GM12878 (cell line): ENCODE data around the gene SLC6A9. TPM values are rescaled to one million over a fixed set of nuclear protein-coding genes. Genes with fewer than 3 reads are reported as not detected.

ENCODE experiments used
- ATAC-seq: fragments of 200-7000 bp; cut with Tn5 transposase; 3 replicates; pipeline ENCODE4 v1.9.1; 2020; ENCODE audit warnings: mild to moderate bottlenecking, moderate library complexity
- BruUV-seq: library from RNA; stranded (reverse); fragments of 400-500 nt; replicated peaks from 2 replicates; lab custom pipeline; 2021; lab: Mats Ljungman, UMichigan
- CTCF ChIA-PET: fragments of 300-600 bp; sonication (Branson Sonifier 250); formaldehyde crosslinking; extraction: SDS; loops from one replicate; lab custom pipeline; 2021; ENCODE audit warnings: inconsistent platforms; lab: Yijun Ruan, JAX
- POLR2A ChIA-PET: fragments of 350-600 bp; formaldehyde crosslinking; extraction: SDS; loops from one replicate; lab custom pipeline; 2021; ENCODE audit warnings: inconsistent platforms; lab: Charles Lee
- RAD21 ChIA-PET: fragments of 300-600 bp; sonication (Branson Sonifier 250); formaldehyde crosslinking; loops from one replicate; lab custom pipeline; 2023; ENCODE audit warnings: antibody characterized with exemption; ENCODE audit not compliant: unreplicated experiment; lab: Charles Lee
- SMC1A ChIA-PET: fragments of 300-600 bp; sonication (Branson Sonifier 250); formaldehyde crosslinking; loops from one replicate; lab custom pipeline; 2023; ENCODE audit not compliant: unreplicated experiment, uncharacterized antibody; lab: Charles Lee
- DNase-seq: peaks from one replicate; pipeline ENCODE4 v3.0.0-alpha.2; 2011; ENCODE audit warnings: low read depth, low spot score
- FAIRE-seq: peaks from 3 replicates; lab custom pipeline; 2011; peaks lifted over from hg19 to GRCh38; lab: Jason Lieb, UNC
- H2AFZ ChIP-seq: 2 replicates; pipeline ENCODE4 v1.6.0; 2011; ENCODE audit warnings: low read depth, low read length, control low read depth; ENCODE audit not compliant: control insufficient read depth
- H3K27ac ChIP-seq: 2 replicates; pipeline ENCODE4 v1.5.1; 2011; ENCODE audit warnings: control low read depth; ENCODE audit not compliant: control insufficient read depth, insufficient read depth
- H3K27me3 ChIP-seq, 2 experiments: replicated peaks in 1 of 2; 2 replicates each; pipeline versions ENCODE4 v1.6.0 to v1.6.1; 2011; ENCODE audit warnings: low read length in 1 of 2; ENCODE audit not compliant: control insufficient read depth in 2 of 2, insufficient read depth in 2 of 2
- H3K36me3 ChIP-seq, 2 experiments: 2 replicates each; pipeline ENCODE4 v1.5.1; 2011; ENCODE audit warnings: low read length in 1 of 2; ENCODE audit not compliant: control insufficient read depth in 2 of 2, insufficient read depth in 2 of 2
- H3K4me1 ChIP-seq: 2 replicates; pipeline ENCODE4 v1.6.1; 2011; ENCODE audit warnings: mild to moderate bottlenecking, low read length, moderate library complexity, mixed read lengths; ENCODE audit not compliant: control insufficient read depth, insufficient read depth
- H3K4me2 ChIP-seq: 2 replicates; pipeline ENCODE4 v1.6.0; 2011; ENCODE audit warnings: control low read depth; ENCODE audit not compliant: control insufficient read depth, insufficient read depth
- H3K4me3 ChIP-seq: fragments of 200-600 bp; sonication (generic); 2 replicates; pipeline ENCODE4 v1.5.1; 2016
- H3K79me2 ChIP-seq: 2 replicates; pipeline ENCODE4 v1.6.0; 2011; ENCODE audit warnings: low read length; ENCODE audit not compliant: control insufficient read depth, insufficient read depth
- H3K9ac ChIP-seq: 2 replicates; pipeline ENCODE4 v1.8.0; 2011; ENCODE audit warnings: low read length, control low read depth, mixed read lengths; ENCODE audit not compliant: control insufficient read depth, insufficient read depth
- H3K9me3 ChIP-seq: replicated peaks from 3 replicates; pipeline ENCODE4 v1.5.1; 2011; ENCODE audit warnings: mild to moderate bottlenecking, low read length; ENCODE audit not compliant: control insufficient read depth, insufficient read depth
- H4K20me1 ChIP-seq: 2 replicates; pipeline ENCODE4 v1.6.0; 2011; ENCODE audit not compliant: control insufficient read depth, insufficient read depth
- ATF7 ChIP-seq: fragments of 450-650 bp; IDR thresholded peaks from 2 replicates; pipeline ENCODE4 v1.6.1; 2016; ENCODE audit warnings: low read depth, mild to moderate bottlenecking
- BACH1 ChIP-seq: fragments of 450-650 bp; IDR thresholded peaks from 2 replicates; pipeline ENCODE4 v1.6.1; 2017; ENCODE audit warnings: mild to moderate bottlenecking, borderline replicate concordance
- IKZF1 ChIP-seq: fragments of 450-650 bp; conservative IDR thresholded peaks from 2 replicates; pipeline ENCODE4 v1.6.1; 2017; ENCODE audit warnings: antibody characterized with exemption, mild to moderate bottlenecking
- MEF2B ChIP-seq: fragments of 450-650 bp; IDR thresholded peaks from 2 replicates; pipeline ENCODE4 v1.6.1; 2018; ENCODE audit warnings: mild to moderate bottlenecking, moderate library complexity; ENCODE audit not compliant: partially characterized antibody, poor library complexity, severe bottlenecking
- MTA3 ChIP-seq: IDR thresholded peaks from 2 replicates; pipeline ENCODE4 v1.6.1; 2012; ENCODE audit warnings: low read length, inconsistent platforms, borderline replicate concordance
- NFXL1 ChIP-seq: fragments of 450-650 bp; IDR thresholded peaks from 2 replicates; pipeline ENCODE4 v1.6.1; 2017; ENCODE audit warnings: antibody characterized with exemption, mild to moderate bottlenecking, borderline replicate concordance
- NFYB ChIP-seq: IDR thresholded peaks from 2 replicates; pipeline ENCODE4 v1.6.1; 2011; ENCODE audit warnings: low read depth, mild to moderate bottlenecking, low read length, improper control_type of control experiment, moderate library complexity; ENCODE audit not compliant: insufficient read depth
- SUPT20H ChIP-seq: IDR thresholded peaks from 2 replicates; pipeline ENCODE4 v1.6.1; 2011; ENCODE audit warnings: low read depth, mild to moderate bottlenecking, low read length, moderate library complexity, borderline replicate concordance; ENCODE audit not compliant: control insufficient read depth
- TAF1 ChIP-seq: IDR thresholded peaks from 2 replicates; pipeline ENCODE4 v1.6.1; 2011; ENCODE audit warnings: mild to moderate bottlenecking, low read depth, low read length, borderline replicate concordance
- YY1 ChIP-seq: IDR thresholded peaks from 2 replicates; pipeline ENCODE4 v1.6.1; 2011; ENCODE audit warnings: low read depth, mild to moderate bottlenecking, low read length
- ZNF207 ChIP-seq: fragments of 450-650 bp; IDR thresholded peaks from 2 replicates; pipeline ENCODE4 v1.6.1; 2014; ENCODE audit warnings: antibody characterized with exemption, mild to moderate bottlenecking, borderline replicate concordance
- ZNF217 ChIP-seq: fragments of 450-650 bp; IDR thresholded peaks from 2 replicates; pipeline ENCODE4 v1.6.1; 2017; ENCODE audit warnings: antibody characterized with exemption, mild to moderate bottlenecking
- ZNF24 ChIP-seq: fragments of 450-650 bp; IDR thresholded peaks from 2 replicates; pipeline ENCODE4 v1.6.1; 2017; ENCODE audit warnings: antibody characterized with exemption, mild to moderate bottlenecking
- ZNF274 ChIP-seq: IDR thresholded peaks from one replicate; pipeline ENCODE4 v1.8.0; 2011; ENCODE audit not compliant: insufficient read length, insufficient read depth
- ZZZ3 ChIP-seq: IDR thresholded peaks from 2 replicates; pipeline ENCODE4 v1.6.1; 2011; ENCODE audit warnings: low read depth; ENCODE audit not compliant: control insufficient read depth, insufficient read length
- WGBS: methylation state at CpG from one replicate; pipeline ENCODE4 v1.1.6; 2016; ENCODE audit warnings: low lambda C conversion rate; ENCODE audit not compliant: insufficient replicate concordance, insufficient coverage; ENCODE audit errors: missing lambda C conversion rate; 5-methylcytosine and 5-hydroxymethylcytosine counted together
- in situ Hi-C: fragments of 300-500 bp; cut with MboI; formaldehyde crosslinking; loops from 9 replicates; pipeline ENCODE4 v1.14.3; 2018; ENCODE audit warnings: mixed read lengths
- intact Hi-C: fragments of 100-400 bp; cut with micrococcal nuclease; formaldehyde crosslinking; loops from one replicate; pipeline ENCODE4 v1.14.2; 2022; ENCODE audit not compliant: unreplicated experiment
- polyA plus RNA-seq, 11 experiments: library from polyadenylated mRNA; depleted of rRNA in 4 of 11; unstranded in 6 of 11; stranded (reverse) in 5 of 11; fragments of >200 nt; fragmentation: Nextera tagmentation in 4 of 11; fragmentation: Illumina TruSeq in 1 of 11; extraction: Ambion mirVana in 4 of 11; extraction: Trizol in 1 of 11; gene quantifications; 1 replicate in 1 of 11; 2 replicates in 10 of 11; pipeline versions ENCODE4 v1.2.1 to v1.2.3, GENCODE V29; 2011 to 2016; ENCODE audit warnings: inconsistent platforms in 2 of 11, missing spikeins in 2 of 11, low read depth in 1 of 11
- total RNA-seq, 4 experiments: library from RNA; depleted of rRNA in 3 of 4; stranded (reverse); fragments of >200 nt in 3 of 4; fragmentation: Illumina TruSeq in 1 of 4; extraction: Trizol in 1 of 4; gene quantifications; 2 replicates each; pipeline versions ENCODE4 v1.2.1 to v1.2.3, GENCODE V29; 2013 to 2021
- TF ChIP-seq, protein P1 (sequence below): fragments of 450-650 bp; IDR thresholded peaks from 2 replicates; pipeline ENCODE4 v1.6.1; 2017; ENCODE audit warnings: mild to moderate bottlenecking, moderate library complexity
- TF ChIP-seq, protein P2 (sequence below): fragments of 450-650 bp; formaldehyde crosslinking; IDR thresholded peaks from 2 replicates; pipeline ENCODE4 v1.4.0; 2022; ENCODE audit warnings: mild to moderate bottlenecking, moderate library complexity

The SLC6A9 gene
- total and polyA plus RNA-seq, 10 of the 15 experiments (the other 5 are each of a cell fraction or from before 2014, with no cell fraction given), result 0.02 to 2.0 (median 0.63) TPM

DNA sequence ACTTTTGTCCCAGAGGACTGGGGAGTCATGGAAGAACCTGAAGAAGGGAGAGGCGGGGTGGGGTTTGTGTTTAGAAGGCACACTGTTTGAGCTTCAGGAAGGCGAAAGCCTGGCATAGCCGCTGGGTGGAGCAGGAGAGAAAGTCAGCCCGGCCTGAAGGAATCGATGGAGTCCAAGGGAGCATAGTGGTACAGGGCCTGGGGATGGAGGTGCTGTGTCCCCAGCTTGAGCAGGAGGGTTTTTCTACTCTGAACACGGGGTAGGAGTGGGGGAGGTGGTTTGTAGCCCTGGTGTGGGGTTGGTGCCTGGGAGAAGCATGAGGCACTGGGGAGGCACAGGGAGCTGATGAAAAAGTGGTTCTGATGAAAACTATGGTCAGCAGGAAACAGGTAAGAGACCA is 44.5 kb downstream of the SLC6A9 start (continued):
- TF ChIP-seq, protein P1, sequence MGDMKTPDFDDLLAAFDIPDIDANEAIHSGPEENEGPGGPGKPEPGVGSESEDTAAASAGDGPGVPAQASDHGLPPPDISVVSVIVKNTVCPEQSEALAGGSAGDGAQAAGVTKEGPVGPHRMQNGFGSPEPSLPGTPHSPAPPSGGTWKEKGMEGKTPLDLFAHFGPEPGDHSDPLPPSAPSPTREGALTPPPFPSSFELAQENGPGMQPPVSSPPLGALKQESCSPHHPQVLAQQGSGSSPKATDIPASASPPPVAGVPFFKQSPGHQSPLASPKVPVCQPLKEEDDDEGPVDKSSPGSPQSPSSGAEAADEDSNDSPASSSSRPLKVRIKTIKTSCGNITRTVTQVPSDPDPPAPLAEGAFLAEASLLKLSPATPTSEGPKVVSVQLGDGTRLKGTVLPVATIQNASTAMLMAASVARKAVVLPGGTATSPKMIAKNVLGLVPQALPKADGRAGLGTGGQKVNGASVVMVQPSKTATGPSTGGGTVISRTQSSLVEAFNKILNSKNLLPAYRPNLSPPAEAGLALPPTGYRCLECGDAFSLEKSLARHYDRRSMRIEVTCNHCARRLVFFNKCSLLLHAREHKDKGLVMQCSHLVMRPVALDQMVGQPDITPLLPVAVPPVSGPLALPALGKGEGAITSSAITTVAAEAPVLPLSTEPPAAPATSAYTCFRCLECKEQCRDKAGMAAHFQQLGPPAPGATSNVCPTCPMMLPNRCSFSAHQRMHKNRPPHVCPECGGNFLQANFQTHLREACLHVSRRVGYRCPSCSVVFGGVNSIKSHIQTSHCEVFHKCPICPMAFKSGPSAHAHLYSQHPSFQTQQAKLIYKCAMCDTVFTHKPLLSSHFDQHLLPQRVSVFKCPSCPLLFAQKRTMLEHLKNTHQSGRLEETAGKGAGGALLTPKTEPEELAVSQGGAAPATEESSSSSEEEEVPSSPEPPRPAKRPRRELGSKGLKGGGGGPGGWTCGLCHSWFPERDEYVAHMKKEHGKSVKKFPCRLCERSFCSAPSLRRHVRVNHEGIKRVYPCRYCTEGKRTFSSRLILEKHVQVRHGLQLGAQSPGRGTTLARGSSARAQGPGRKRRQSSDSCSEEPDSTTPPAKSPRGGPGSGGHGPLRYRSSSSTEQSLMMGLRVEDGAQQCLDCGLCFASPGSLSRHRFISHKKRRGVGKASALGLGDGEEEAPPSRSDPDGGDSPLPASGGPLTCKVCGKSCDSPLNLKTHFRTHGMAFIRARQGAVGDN, result no peak
- TF ChIP-seq MEF2B (no peak), IKZF1 (no peak), BACH1 (no peak), ZNF207 (no peak)

DNA sequence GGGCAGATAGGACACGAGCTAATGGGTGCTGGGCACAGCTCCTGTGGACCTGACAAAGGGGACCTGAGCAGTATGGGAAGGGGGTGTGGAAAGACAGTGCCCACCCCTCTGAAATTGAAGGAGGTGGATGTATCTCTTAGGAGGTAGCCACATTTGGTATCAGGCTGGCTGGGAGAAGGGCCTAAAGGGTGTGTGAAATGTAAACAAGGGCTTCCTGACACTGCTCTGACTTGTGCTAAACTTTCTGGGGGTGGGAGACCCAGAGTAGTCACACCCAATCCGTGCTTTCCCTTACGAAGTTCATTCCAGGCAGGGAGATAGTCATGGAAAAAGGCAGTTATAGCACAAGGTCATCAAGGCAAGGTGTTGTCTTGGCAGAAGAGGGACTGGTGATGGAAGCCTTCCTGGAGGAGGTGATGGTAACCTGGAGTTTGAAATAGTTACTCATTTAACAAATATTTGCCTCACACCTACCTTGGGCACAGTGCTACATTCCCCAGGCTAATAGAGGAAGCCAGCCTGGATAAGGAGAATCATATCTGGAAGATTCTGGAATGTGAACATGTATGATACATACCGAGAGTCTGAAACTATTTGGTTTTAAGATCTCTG is 45.2 kb downstream of the SLC6A9 start:
- no peak for FAIRE-seq
- Histone ChIP-seq H3K4me2 (no peak overlapping the region), H3K27ac (no peak overlapping the region), H3K36me3 (peaks cover 0 to 4% of the 10 kb centered on the region in 2 experiments; a peak in 3 of 4 replicates), H3K4me1 (peaks cover 5% of the 10 kb centered on the region), H3K4me3 (no peak overlapping the region), H3K79me2 (no peaks in the 10 kb centered on the region; the same call in none of the 2 replicates), H3K9ac (no peak overlapping the region), H3K9me3 (no peaks in the 10 kb centered on the region), H3K27me3 (no peaks in the 10 kb centered on the region), H4K20me1 (no peaks in the 10 kb centered on the region), H2AFZ (no peak overlapping the region)
- POLR2A ChIA-PET, result no interaction called here
- intact Hi-C loops (no loop called here), in situ Hi-C loops (no loop called here)
- no peak for ATAC-seq
- RAD21 ChIA-PET, result no interaction called here
- CTCF ChIA-PET, result no interaction called here
- 95% methylated on average over 4 of the region's 4 CpGs for WGBS
- no TSS peak for BruUV-seq
- SMC1A ChIA-PET, result no interaction called here
- DNase-seq, result no peak
- TF ChIP-seq IKZF1 (no peak), TAF1 (no peak), SUPT20H (no peak), MTA3 (no peak), ZNF24 (no peak), ZZZ3 (no peak), ZNF274 (no peak), ATF7 (no peak), NFYB (no peak), YY1 (no peak), ZNF217 (no peak), NFXL1 (no peak)
- TF ChIP-seq, protein P2, sequence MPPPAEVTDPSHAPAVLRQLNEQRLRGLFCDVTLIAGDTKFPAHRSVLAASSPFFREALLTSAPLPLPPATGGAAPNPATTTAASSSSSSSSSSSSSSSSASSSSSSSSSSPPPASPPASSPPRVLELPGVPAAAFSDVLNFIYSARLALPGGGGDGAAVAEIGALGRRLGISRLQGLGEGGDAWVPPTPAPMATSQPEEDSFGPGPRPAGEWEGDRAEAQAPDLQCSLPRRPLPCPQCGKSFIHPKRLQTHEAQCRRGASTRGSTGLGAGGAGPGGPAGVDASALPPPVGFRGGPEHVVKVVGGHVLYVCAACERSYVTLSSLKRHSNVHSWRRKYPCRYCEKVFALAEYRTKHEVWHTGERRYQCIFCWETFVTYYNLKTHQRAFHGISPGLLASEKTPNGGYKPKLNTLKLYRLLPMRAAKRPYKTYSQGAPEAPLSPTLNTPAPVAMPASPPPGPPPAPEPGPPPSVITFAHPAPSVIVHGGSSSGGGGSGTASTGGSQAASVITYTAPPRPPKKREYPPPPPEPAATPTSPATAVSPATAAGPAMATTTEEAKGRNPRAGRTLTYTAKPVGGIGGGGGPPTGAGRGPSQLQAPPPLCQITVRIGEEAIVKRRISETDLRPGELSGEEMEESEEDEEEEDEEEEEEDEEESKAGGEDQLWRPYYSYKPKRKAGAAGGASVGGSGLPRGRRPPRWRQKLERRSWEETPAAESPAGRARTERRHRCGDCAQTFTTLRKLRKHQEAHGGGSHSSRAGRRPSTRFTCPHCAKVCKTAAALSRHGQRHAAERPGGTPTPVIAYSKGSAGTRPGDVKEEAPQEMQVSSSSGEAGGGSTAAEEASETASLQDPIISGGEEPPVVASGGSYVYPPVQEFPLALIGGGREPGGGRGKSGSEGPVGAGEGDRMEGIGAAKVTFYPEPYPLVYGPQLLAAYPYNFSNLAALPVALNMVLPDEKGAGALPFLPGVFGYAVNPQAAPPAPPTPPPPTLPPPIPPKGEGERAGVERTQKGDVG, result no peak
